T-helper 1 cell treated with Interleukin-12 subunit alpha and Interleukin-12 subunit beta and Interleukin-4 antibody, amounts not matched to agents 30 μg/mL and 1 μg/mL, for 36 hours (primary cell): ENCODE results near the gene ADARB2.

Source experiments
- H3K27ac Mint-ChIP-seq: one replicate; pipeline ENCODE4 v1.8.0; 2021; ENCODE audit warnings: mild to moderate bottlenecking, mixed read lengths
- H3K27me3 Mint-ChIP-seq: one replicate; pipeline ENCODE4 v1.8.0; 2021; ENCODE audit warnings: low read depth, mixed read lengths
- H3K36me3 Mint-ChIP-seq: one replicate; pipeline ENCODE4 v1.8.0; 2021; ENCODE audit warnings: low read depth, mixed read lengths
- H3K4me1 Mint-ChIP-seq: one replicate; pipeline ENCODE4 v1.8.0; 2021; ENCODE audit warnings: low read depth, mixed read lengths
- H3K4me3 Mint-ChIP-seq: one replicate; pipeline ENCODE4 v1.8.0; 2021; ENCODE audit warnings: mild to moderate bottlenecking, moderate library complexity, mixed read lengths
- H3K9me3 Mint-ChIP-seq: one replicate; pipeline ENCODE4 v1.8.0; 2021; ENCODE audit warnings: mixed read lengths

Gene ADARB2

DNA sequence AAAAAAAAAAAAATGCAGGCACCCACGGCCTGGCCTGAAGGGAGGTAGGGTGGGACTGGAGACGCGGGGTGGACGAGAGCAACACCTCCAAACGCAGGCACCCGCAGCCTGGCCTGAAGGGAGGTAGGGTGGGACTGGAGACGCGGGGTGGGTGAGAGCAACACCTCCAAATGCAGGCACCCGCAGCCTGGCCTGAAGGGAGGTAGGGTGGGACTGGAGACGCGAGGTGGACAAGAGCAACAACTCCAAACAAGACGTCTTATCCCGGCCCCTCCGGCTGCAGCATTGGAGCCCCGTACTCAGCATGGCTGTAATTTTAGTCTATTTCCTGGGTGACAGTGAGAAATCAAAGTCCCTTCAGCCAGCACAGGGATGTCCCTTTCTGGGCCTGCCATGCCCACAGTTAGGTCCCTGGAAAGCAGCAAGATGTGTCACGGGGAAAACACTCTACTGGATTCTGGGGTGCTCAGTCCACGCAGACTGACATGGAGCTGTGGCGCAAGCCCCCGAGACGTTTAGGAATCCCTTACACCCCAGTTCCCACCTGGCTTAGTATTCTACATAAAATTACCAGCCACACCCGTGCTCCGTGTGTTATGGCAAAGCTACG, 561.3 kb downstream of the ADARB2 start:
- Mint-ChIP-seq H3K27ac (no peak overlapping the region), H3K4me3 (no peak overlapping the region), H3K9me3 (no peaks in the 10 kb centered on the region), H3K27me3 (no peaks in the 10 kb centered on the region), H3K4me1 (no peaks in the 10 kb centered on the region), H3K36me3 (no peaks in the 10 kb centered on the region)

DNA sequence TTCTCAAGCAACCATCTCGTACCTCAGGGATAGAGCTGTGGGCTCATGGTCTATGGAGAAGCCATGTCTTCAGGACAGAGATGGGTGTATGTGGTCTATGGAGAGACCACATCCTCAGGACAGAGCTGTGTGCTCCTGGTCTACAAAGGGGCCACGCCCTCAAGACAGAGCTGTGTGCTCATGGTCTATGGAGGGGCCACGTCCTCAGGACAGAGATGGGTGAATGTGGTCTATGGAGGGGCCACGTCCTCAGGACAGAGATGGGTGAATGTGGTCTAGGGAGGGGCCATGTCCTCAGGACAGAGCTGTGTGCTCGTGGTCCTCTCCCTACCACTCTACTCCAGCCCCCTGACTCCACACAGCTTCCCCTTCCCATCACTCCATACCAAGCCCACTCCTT, 563.3 kb downstream of the ADARB2 start:
- Mint-ChIP-seq H3K27me3 (no peaks in the 10 kb centered on the region), H3K4me1 (no peaks in the 10 kb centered on the region), H3K9me3 (no peaks in the 10 kb centered on the region), H3K27ac (no peak overlapping the region), H3K36me3 (no peaks in the 10 kb centered on the region), H3K4me3 (no peak overlapping the region)

DNA sequence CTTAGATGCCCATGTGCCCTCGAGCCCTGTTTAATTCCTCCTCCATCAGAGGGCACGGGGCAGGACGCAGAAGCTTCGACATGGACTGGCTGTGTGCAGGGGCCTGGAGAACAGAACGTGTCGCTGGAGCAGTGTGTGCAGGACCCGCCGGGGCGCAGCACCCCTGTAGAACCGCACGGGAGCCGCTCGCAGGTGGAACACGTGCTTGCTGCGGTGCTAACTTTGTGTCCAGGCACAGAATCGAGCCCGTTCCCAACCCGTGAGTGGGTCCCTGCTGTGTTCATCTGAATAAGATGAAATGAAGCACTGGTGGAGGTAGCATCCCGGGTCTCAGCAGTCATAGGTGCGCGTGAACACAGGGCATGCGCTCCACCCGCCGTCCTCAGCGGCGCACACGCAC, 564.2 kb downstream of the ADARB2 start:
- Mint-ChIP-seq H3K36me3 (no peaks in the 10 kb centered on the region), H3K4me1 (no peaks in the 10 kb centered on the region), H3K9me3 (no peaks in the 10 kb centered on the region), H3K4me3 (no peak overlapping the region), H3K27me3 (no peaks in the 10 kb centered on the region), H3K27ac (no peak overlapping the region)

DNA sequence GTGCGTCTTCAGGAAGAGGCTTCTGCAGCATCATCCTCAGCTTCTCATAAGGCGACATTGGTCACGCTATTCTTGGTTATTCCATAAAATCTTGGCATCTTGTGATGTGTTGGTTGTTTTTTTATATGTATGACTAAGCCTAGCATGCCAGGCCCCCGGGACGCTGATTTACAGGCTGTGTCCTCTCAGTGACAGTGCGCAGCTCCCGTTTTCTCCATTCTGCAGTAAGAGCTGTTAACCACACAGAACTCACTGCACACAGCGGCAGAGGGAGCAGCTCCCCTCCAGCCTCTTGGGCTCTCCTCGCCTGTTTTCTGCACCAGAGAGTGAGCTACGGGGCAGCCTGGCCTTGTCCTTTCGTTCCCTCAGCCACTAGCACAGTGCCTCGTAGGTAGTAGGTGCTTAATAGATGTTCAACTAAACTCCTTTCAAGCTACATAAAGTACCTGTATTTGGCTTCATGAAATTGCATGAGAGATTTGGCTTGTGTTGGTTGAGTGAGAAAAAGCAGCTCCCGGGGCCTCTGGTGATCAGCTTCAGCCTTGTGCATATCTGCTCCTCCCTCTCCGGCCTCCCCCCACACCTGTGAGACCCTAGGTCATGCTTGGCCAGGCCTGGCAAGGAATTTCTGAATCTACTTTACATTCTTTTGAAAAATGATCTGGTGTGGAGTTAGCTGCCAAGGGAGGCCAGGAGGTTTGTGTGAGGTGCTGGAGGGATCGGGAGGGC, 564.9 kb downstream of the ADARB2 start:
- no peak overlapping the region for H3K27ac Mint-ChIP-seq
- no peaks in the 10 kb centered on the region for H3K27me3 Mint-ChIP-seq
- H3K36me3 Mint-ChIP-seq = no peaks in the 10 kb centered on the region
- H3K4me1 Mint-ChIP-seq = no peaks in the 10 kb centered on the region
- no peaks in the 10 kb centered on the region for H3K9me3 Mint-ChIP-seq
- no peak overlapping the region for H3K4me3 Mint-ChIP-seq

DNA sequence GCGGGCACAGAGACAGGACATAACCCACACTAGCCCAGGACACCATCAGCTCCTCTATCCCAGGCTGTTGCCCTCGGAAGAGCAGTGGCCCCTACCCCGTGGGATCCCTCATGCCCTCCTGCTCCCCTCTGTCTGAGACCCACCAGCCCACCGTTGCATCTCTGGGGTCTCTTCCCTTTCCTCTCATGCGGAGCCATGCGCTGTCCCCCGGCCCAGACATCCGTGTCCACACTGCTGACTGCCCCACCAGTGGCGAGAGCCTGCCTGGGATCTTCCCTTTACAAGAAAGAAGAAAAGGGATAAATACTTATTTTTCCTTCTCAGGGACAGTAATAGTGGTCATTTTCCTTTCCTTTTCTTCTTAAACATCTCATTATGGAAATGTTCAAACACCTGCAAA, 565.7 kb downstream of the ADARB2 start:
- Mint-ChIP-seq H3K4me3 (no peak overlapping the region), H3K4me1 (no peaks in the 10 kb centered on the region), H3K27me3 (no peaks in the 10 kb centered on the region), H3K9me3 (no peaks in the 10 kb centered on the region), H3K27ac (no peak overlapping the region), H3K36me3 (no peaks in the 10 kb centered on the region)

DNA sequence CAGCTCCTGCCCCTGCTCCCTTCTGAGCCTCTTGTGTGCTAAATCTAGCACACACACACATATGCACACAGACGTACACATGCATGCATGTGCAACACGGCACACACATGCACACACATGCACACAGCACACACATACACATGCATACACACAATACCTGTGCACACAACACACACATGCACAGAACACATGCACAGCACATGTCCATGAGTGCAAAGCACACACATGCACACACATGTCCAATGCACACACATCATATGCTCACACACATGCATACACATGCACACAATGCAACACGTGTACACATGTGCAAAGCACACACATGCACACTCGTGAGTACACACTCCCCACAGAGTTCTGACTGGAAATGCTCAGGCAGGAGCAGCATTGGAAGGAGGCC, 566.1 kb downstream of the ADARB2 start:
- Mint-ChIP-seq H3K9me3 (no peaks in the 10 kb centered on the region), H3K4me1 (no peaks in the 10 kb centered on the region), H3K36me3 (no peaks in the 10 kb centered on the region), H3K27me3 (no peaks in the 10 kb centered on the region), H3K27ac (no peak overlapping the region), H3K4me3 (no peak overlapping the region)

DNA sequence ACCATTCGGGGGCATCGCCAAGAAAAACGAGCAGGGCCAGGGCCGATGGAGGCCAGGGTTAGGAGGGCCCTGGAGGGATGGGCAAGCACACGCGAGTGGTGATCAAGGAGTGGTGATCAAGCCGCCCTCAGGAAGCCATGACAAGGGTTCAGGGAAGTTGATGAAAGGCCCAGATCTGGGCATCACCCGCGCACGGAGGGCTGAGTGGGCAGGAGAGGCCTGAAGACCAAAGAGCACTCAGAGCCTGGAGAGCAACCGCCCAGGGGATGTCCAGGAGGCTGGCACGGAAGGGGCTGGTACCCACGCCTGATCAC, 566.5 kb downstream of the ADARB2 start:
- Mint-ChIP-seq H3K36me3 (no peaks in the 10 kb centered on the region), H3K4me3 (no peak overlapping the region), H3K27me3 (no peaks in the 10 kb centered on the region), H3K4me1 (no peaks in the 10 kb centered on the region), H3K9me3 (no peaks in the 10 kb centered on the region), H3K27ac (no peak overlapping the region)

DNA sequence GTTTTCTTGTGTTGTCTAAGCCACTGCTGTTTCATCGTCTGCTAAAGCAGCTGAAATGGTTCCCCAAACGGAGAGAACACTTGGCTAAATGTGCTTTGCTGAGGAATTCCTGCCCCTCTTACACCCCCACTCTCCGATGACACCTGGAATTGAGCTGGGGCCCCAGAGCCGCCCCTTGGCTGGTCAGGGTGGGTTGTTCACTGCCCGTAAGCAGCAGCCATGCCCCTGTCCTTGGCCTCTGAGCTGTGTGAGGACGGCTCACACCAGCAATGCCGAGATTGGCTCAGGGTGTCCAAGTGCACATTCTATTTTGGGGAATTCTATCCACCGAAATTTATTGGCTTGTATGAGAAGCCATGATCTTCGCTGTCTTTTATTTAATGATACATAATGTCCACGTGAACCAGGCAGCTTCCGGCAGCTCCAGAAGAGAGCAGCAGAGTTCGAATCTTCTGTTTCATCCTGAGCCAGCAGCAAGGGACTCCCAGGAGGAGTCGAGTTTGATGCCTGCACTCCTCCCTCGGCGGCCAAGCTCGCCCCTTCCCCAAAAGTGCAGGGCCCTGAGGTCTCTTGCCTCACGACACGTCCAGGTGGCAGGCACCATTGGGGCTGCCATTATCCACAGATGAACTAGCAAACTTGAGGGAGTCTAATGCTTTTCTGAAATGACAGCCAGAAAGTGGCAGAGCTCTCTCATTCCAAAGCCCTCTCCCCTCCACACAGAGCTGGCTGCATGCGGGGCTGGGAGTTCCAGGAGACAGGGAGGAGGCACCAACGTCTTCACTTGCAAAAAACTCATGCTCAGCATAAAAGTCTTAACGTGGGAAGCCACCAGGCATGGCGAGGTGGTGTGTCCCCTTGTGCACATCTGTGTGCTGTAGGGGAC, 567.1 kb downstream of the ADARB2 start:
- no peaks in the 10 kb centered on the region for H3K27me3 Mint-ChIP-seq
- no peak overlapping the region for H3K4me3 Mint-ChIP-seq
- no peaks in the 10 kb centered on the region for H3K36me3 Mint-ChIP-seq
- no peaks in the 10 kb centered on the region for H3K9me3 Mint-ChIP-seq
- no peaks in the 10 kb centered on the region for H3K4me1 Mint-ChIP-seq
- no peak overlapping the region for H3K27ac Mint-ChIP-seq

DNA sequence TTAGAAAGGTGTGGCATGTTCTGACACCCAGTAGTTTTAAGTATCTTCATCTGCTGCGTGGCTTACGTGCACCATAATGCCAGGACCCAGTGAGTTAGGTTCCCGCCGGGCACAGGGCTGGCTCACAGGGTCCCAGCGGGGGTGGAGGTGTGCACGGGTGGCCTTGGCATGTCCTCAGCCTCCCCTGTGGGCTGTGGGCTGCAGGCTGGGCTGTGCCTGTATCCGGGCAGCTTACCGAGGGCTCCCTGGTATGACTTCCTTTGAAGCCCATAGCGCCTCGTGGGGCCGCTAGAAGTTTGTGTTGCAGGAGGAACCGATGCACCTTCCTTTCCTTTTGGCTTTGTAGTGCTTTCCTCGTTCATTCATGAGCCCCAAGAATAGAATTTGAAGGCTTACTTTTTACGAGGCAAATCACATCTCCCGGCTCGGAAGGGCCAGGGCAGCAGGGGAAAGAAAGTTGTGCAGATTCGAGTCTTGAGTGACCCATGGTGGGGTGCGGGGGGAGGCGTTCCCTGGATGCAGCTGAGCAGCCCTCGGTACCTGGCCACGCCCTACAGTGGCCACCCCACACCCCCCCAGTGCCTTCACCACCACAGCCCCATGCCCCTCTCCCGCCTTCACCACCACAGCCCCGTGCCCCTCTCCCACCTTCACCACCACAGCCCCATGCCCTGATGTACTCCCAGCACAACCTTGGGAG, 568.0 kb downstream of the ADARB2 start:
- Mint-ChIP-seq H3K27me3 (no peaks in the 10 kb centered on the region), H3K9me3 (no peaks in the 10 kb centered on the region), H3K4me3 (no peak overlapping the region), H3K27ac (no peak overlapping the region), H3K4me1 (no peaks in the 10 kb centered on the region), H3K36me3 (no peaks in the 10 kb centered on the region)

DNA sequence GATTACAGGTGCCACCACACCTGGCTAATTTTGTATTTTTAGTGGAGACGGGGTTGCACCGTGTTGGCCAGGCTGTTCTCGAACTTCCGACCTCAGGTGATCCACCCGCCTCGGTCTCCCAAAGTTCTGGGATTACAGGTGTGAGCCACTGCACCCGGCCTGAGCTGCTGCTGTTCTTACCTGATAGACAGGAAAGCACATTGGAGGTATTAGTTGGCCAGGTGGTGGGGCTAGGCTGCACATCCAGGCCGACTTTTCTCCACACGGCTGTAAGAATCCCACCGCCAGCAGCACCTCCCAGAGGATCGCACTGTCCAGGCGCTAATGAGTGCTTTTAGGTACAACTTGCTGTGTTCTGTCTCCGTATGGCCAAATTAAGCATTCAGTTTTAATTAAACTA, 568.6 kb downstream of the ADARB2 start:
- Mint-ChIP-seq H3K27me3 (no peaks in the 10 kb centered on the region), H3K27ac (no peak overlapping the region), H3K4me3 (no peak overlapping the region), H3K4me1 (no peaks in the 10 kb centered on the region), H3K36me3 (no peaks in the 10 kb centered on the region), H3K9me3 (no peaks in the 10 kb centered on the region)

DNA sequence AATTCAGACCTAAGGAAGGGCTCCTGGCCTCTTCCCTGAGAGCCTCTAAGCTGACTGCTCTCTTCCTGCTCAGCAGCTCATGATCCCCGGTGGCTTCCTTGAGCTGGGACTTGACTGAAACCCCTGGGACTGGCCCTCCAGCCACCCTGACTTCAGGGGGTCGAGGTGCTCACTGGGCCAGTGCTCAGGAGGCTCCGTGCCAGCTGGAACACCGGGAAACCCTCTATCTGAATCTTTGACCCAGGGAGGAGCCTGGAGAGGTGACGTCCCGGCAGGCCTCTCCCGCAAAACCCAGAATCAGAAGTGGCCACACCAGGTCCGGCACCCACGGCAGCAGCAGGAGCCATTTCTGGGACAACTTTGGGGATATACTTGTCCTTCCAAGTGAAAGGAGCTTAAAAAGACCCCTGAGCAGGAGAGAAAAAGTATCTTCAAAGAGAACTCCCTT, 570.5 kb downstream of the ADARB2 start:
- Mint-ChIP-seq H3K9me3 (no peaks in the 10 kb centered on the region), H3K36me3 (no peaks in the 10 kb centered on the region), H3K4me1 (no peaks in the 10 kb centered on the region), H3K27ac (no peak overlapping the region), H3K4me3 (no peak overlapping the region), H3K27me3 (no peaks in the 10 kb centered on the region)

DNA sequence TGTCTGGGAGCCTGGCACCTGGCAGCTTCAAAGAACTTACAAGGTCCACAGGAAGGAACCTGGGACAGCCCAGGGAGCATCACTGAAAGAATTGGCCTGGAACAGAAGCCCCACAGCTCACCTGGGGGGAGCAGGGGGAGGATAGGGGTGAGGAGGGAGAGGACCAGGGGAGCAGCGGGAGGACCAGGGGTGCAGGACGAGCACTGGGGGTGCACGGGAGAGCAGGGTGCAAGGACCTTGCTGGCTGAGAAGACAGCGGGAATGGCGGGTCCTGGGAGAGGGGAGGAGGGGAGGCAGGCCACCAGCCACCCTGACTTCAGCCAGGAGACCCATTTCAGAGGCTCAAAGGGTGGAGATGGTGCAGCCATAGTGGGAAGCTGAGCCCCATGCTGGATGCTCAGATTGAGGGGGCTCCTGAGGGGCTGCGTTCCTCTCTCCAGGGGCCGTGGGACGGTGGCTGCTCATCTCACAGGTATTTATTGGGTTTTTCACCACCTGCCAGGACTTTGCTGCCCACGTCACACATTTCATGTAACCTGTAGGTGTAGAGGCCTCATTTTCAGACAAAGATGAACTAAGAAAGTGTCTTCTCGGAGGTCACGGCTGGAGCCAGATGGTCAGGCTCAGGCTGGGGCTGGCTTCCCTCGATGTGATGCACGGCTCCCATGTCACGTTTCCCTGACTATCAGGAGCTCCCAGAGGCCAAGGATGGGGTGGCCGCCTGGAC, 571.1 kb downstream of the ADARB2 start:
- Mint-ChIP-seq H3K4me3 (no peak overlapping the region), H3K9me3 (no peaks in the 10 kb centered on the region), H3K36me3 (no peaks in the 10 kb centered on the region), H3K4me1 (no peaks in the 10 kb centered on the region), H3K27me3 (no peaks in the 10 kb centered on the region), H3K27ac (no peak overlapping the region)

DNA sequence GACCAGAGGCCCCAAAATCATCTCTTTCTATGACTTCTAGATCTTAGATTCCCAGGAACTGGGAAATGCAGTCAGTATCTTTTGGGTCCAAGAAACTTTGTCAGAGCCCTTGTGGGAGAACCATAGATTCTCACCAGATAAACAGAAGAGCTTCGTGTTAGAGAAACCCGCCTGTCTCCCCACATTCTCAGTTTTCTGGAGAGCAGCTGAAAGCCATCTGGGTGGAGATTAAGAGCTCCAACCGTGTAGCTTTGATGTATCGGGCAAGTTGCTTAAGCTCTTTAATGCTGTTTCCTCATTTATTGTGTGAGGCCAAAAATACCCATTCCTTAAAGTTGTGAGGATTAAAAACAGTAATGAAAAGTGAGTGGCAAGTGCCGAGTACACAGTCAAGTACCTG, 573.5 kb downstream of the ADARB2 start:
- no peaks in the 10 kb centered on the region for H3K4me1 Mint-ChIP-seq
- no peaks in the 10 kb centered on the region for H3K27me3 Mint-ChIP-seq
- no peak overlapping the region for H3K27ac Mint-ChIP-seq
- H3K36me3 Mint-ChIP-seq = no peaks in the 10 kb centered on the region
- no peak overlapping the region for H3K4me3 Mint-ChIP-seq
- no peaks in the 10 kb centered on the region for H3K9me3 Mint-ChIP-seq

DNA sequence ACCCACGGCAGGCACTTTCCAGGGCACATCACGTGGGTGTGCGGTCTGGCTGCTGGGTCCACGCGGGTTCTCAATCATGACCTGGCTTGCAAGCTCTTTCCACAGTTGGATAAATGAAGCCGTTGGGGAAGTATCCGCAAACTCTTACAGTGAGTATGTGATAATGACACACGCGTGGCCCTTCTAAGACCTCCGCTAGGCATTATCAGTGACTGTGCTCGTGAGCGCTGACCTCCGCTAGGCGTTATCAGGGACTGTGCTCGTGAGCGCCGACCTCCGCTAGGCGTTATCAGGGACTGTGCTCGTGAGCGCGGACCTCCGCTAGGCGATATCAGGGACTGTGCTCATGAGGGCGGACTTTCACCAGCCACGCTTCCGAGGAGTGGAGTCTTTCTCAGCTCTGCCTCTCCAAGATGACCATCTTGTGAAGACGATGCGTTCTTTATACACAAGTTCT, 574.1 kb downstream of the ADARB2 start:
- Mint-ChIP-seq H3K27me3 (no peaks in the 10 kb centered on the region), H3K36me3 (no peaks in the 10 kb centered on the region), H3K9me3 (no peaks in the 10 kb centered on the region), H3K4me3 (no peak overlapping the region), H3K27ac (no peak overlapping the region), H3K4me1 (no peaks in the 10 kb centered on the region)
